SU-DHL-6 (cell line): ENCODE measurements around the gene MAP3K20.

ENCODE experiments used
- H2AFZ ChIP-seq: fragments of 200-600 bp; sonication (generic); 2 replicates; pipeline ENCODE4 v1.6.1; 2014; ENCODE audit warnings: low read depth, mild to moderate bottlenecking, moderate library complexity, mixed read lengths, antibody characterized with exemption, low read length; ENCODE audit not compliant: severe bottlenecking
- H3F3A ChIP-seq: fragments of 200-600 bp; shearing (Covaris generic); 2 replicates; pipeline ENCODE4 v1.6.0; 2016; ENCODE audit warnings: antibody characterized with exemption, mild to moderate bottlenecking; ENCODE audit not compliant: insufficient read depth
- H3K27ac ChIP-seq: fragments of 200-600 bp; sonication (generic); 2 replicates; pipeline ENCODE4 v1.5.1; 2016; ENCODE audit warnings: low read depth, mild to moderate bottlenecking, low read length, moderate library complexity, mixed read lengths
- H3K27me3 ChIP-seq: fragments of 200-600 bp; sonication (generic), shearing (Covaris generic); 2 replicates; pipeline ENCODE4 v1.6.0; 2014; ENCODE audit warnings: mild to moderate bottlenecking, low read length
- H3K36me3 ChIP-seq: fragments of 200-600 bp; sonication (generic); 2 replicates; pipeline ENCODE4 v1.6.1; 2014; ENCODE audit warnings: mild to moderate bottlenecking, low read length, mixed read lengths
- H3K4me2 ChIP-seq: fragments of 300-600, 200-600 bp; shearing (Covaris generic), sonication (generic); 2 replicates; pipeline ENCODE4 v1.6.0; 2014; ENCODE audit warnings: low read length, low read depth, mild to moderate bottlenecking; ENCODE audit not compliant: poor library complexity, severe bottlenecking
- H3K4me3 ChIP-seq: fragments of 200-600 bp; sonication (generic); 2 replicates; pipeline ENCODE4 v1.5.1; 2014; ENCODE audit warnings: antibody characterized with exemption, low read length, mild to moderate bottlenecking, mixed read lengths; ENCODE audit not compliant: insufficient read depth, poor library complexity, severe bottlenecking
- H3K79me2 ChIP-seq: fragments of 200-600 bp; sonication (generic); 2 replicates; pipeline ENCODE4 v1.6.1; 2014; ENCODE audit warnings: mild to moderate bottlenecking, low read length, moderate library complexity; ENCODE audit not compliant: insufficient read depth
- H3K9ac ChIP-seq: fragments of 200-600 bp; sonication (generic); 2 replicates; pipeline ENCODE4 v1.7.0; 2014; ENCODE audit warnings: mild to moderate bottlenecking, low read length
- H3K9me2 ChIP-seq: fragments of 200-600 bp; sonication (generic); replicated peaks from 2 replicates; pipeline ENCODE4 v1.6.1; 2014; ENCODE audit warnings: low read length; ENCODE audit not compliant: insufficient read depth
- H3K9me3 ChIP-seq: fragments of 200-600 bp; sonication (generic); 2 replicates; pipeline ENCODE4 v1.6.1; 2014; ENCODE audit warnings: low read length, mixed read lengths; ENCODE audit not compliant: insufficient read depth
- H4K20me1 ChIP-seq: fragments of 200-600 bp; sonication (generic); 2 replicates; pipeline ENCODE4 v1.6.1; 2014; ENCODE audit warnings: low read depth, mild to moderate bottlenecking, antibody characterized with exemption, low read length, moderate library complexity, mixed read lengths
- CTCF ChIP-seq: fragments of 200-600 bp; sonication (generic); IDR thresholded peaks from one replicate; pipeline ENCODE4 v1.5.1; 2017; ENCODE audit warnings: antibody characterized with exemption, mild to moderate bottlenecking, low read length, moderate library complexity; ENCODE audit not compliant: insufficient read depth, poor library complexity, severe bottlenecking
- EZH2phosphoT487 ChIP-seq: fragments of 200-600 bp; sonication (generic), shearing (Covaris generic); conservative IDR thresholded peaks from 2 replicates; pipeline ENCODE4 v1.6.1; 2018; ENCODE audit warnings: mild to moderate bottlenecking, antibody characterized with exemption, low read length, moderate library complexity, mixed read lengths

Gene MAP3K20

GRCh38 chr2:173217116-173217840 is 141.6 kb downstream of the MAP3K20 start:
- H3K27me3 ChIP-seq, result no peaks in the 10 kb centered on the region
- H2AFZ ChIP-seq, result no peak overlapping the region
- H3K4me2 ChIP-seq, result no peak overlapping the region
- no peak overlapping the region for H3K4me3 ChIP-seq
- H3K79me2 ChIP-seq, result no peaks in the 10 kb centered on the region
- no peaks in the 10 kb centered on the region for H3K9me2 ChIP-seq
- no peaks in the 10 kb centered on the region for H4K20me1 ChIP-seq
- H3K27ac ChIP-seq, result no peak overlapping the region
- no peaks in the 10 kb centered on the region for H3K36me3 ChIP-seq
- H3F3A ChIP-seq, result no peaks in the 10 kb centered on the region
- TF ChIP-seq EZH2phosphoT487 (no peak), CTCF (no peak)
- no peaks in the 10 kb centered on the region for H3K9me3 ChIP-seq
- H3K9ac ChIP-seq, result no peak overlapping the region

- Histone ChIP-seq H3K9me2 (no peaks in the 10 kb centered on the region), H3K9me3 (no peaks in the 10 kb centered on the region), H3K79me2 (no peaks in the 10 kb centered on the region), H3K4me2 (no peak overlapping the region), H3F3A (no peaks in the 10 kb centered on the region), H4K20me1 (no peaks in the 10 kb centered on the region), H3K27ac (no peak overlapping the region), H3K4me3 (no peak overlapping the region), H3K9ac (no peak overlapping the region), H3K36me3 (no peaks in the 10 kb centered on the region), H2AFZ (no peak overlapping the region), H3K27me3 (no peaks in the 10 kb centered on the region)
- TF ChIP-seq CTCF (no peak), EZH2phosphoT487 (no peak)
Observed at GRCh38 chr2:173218326-173219056, 142.8 kb downstream of the MAP3K20 start.

- H4K20me1 ChIP-seq, result no peaks in the 10 kb centered on the region
- no peak overlapping the region for H3K9ac ChIP-seq
- no peaks in the 10 kb centered on the region for H3F3A ChIP-seq
- H3K36me3 ChIP-seq, result no peaks in the 10 kb centered on the region
- no peaks in the 10 kb centered on the region for H3K79me2 ChIP-seq
- H2AFZ ChIP-seq, result no peak overlapping the region
- H3K4me2 ChIP-seq, result no peak overlapping the region
- no peaks in the 10 kb centered on the region for H3K9me3 ChIP-seq
- H3K4me3 ChIP-seq, result no peak overlapping the region
- H3K27ac ChIP-seq, result no peak overlapping the region
- H3K9me2 ChIP-seq, result no peaks in the 10 kb centered on the region
- H3K27me3 ChIP-seq, result no peaks in the 10 kb centered on the region
- TF ChIP-seq EZH2phosphoT487 (no peak), CTCF (no peak)
Observed at GRCh38 chr2:173221132-173221695, 145.6 kb downstream of the MAP3K20 start.
